Fibroblast of villous mesenchyme (primary cell): Measurements from ENCODE around the gene CCDC12. TPM values are rescaled to one million over a fixed set of nuclear protein-coding genes. Genes with fewer than 3 reads are reported as not detected.

Source experiments
- DNase-seq: peaks from one replicate; pipeline ENCODE4 v3.0.0-alpha.2; 2010; ENCODE audit warnings: low read depth
- H3K4me3 ChIP-seq: 2 replicates; pipeline ENCODE4 v1.5.1; 2011; ENCODE audit warnings: low read depth, mild to moderate bottlenecking, low read length
- total RNA-seq: library from RNA; depleted of rRNA; stranded (reverse); fragments of >200 nt; gene quantifications from 2 replicates; pipeline ENCODE4 v1.2.3, GENCODE V29; 2012
- TF ChIP-seq, protein P1 (sequence below): IDR thresholded peaks from 2 replicates; pipeline ENCODE4 v1.5.1; 2012; ENCODE audit warnings: low read depth, mild to moderate bottlenecking, low read length; ENCODE audit not compliant: insufficient read depth

CCDC12 gene
- total RNA-seq, 1 donor, result 18.6 TPM

- no peak for DNase-seq
- TF ChIP-seq, protein P1, sequence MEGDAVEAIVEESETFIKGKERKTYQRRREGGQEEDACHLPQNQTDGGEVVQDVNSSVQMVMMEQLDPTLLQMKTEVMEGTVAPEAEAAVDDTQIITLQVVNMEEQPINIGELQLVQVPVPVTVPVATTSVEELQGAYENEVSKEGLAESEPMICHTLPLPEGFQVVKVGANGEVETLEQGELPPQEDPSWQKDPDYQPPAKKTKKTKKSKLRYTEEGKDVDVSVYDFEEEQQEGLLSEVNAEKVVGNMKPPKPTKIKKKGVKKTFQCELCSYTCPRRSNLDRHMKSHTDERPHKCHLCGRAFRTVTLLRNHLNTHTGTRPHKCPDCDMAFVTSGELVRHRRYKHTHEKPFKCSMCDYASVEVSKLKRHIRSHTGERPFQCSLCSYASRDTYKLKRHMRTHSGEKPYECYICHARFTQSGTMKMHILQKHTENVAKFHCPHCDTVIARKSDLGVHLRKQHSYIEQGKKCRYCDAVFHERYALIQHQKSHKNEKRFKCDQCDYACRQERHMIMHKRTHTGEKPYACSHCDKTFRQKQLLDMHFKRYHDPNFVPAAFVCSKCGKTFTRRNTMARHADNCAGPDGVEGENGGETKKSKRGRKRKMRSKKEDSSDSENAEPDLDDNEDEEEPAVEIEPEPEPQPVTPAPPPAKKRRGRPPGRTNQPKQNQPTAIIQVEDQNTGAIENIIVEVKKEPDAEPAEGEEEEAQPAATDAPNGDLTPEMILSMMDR, result no peak
- no peak overlapping the region for H3K4me3 ChIP-seq
Measured at GRCh38 chr3:46893146-46893748, 83.3 kb downstream of the CCDC12 start.

- TF ChIP-seq, protein P1, result no peak
- peak; percentile 58 for DNase-seq
- H3K4me3 ChIP-seq, result peak overlapping the region; percentile 32
Measured at GRCh38 chr3:46892285-46893145, 84.0 kb downstream of the CCDC12 start.

DNA sequence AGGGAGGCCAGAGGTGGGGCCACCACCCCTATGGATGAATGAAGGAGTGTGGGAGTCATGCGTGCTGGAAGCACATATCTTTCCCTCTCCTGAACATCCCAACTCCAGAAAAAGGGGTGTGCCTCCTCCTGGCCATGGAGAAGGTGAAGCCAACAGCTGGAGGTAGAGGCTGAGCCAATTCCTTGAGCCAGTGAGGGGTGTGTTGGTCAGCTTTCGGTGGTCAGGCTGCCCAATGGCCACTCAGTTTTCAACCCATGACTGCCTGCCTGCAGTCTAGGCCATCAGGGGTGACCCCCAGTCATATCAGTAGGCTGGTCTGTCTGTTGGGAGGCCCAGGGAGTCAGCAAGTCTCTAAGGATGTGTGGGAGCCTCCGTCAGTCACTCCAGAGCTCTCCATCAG lies 85.4 kb downstream of the CCDC12 start:
- TF ChIP-seq, protein P1, result no peak
- no peak overlapping the region for H3K4me3 ChIP-seq

GRCh38 chr3:46890132-46890531 lies 86.4 kb downstream of the CCDC12 start:
- no peak for DNase-seq
- TF ChIP-seq, protein P1, result no peak
- no peak overlapping the region for H3K4me3 ChIP-seq

More for the DNA sequence above, 85.4 kb downstream of the CCDC12 start:
- DNase-seq, result no peak

DNA sequence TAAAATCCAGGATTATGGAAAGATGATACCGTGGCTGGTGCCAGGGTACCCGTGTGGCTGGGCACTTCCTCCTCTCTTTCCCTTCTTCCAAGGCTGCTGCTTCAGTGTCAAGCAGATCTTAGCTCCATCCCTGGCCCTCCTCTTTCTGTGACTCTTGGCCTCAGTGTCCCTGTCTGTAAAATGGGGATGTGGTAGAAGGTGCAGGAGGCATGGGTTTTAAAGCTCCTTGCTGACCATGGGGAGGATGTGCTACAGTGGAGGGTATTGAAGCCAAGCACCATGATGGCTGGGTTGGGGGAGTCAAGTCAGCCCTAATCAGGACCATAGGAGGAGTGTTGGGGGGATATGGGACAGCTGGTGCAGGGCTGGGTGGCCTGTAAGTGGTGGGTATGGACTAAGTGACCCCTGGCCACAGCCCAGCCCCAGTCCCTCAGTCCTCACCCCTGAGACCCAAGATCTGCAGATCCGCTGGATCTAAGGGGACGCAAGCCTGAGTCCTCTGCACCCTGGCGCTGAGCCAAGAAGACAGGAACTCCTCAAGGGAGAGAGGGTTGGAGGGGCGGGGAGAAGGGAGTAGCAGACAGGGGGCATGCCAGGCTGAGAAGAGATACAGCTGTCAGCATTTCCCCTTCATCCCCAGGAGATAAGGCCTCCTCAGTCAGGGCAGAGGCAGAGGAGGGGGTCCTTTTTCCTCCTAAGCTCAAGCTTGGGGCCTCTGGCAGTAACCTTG lies 87.0 kb downstream of the CCDC12 start:
- H3K4me3 ChIP-seq, result no peak overlapping the region
- no peak for DNase-seq
- TF ChIP-seq, protein P1, result no peak

DNA sequence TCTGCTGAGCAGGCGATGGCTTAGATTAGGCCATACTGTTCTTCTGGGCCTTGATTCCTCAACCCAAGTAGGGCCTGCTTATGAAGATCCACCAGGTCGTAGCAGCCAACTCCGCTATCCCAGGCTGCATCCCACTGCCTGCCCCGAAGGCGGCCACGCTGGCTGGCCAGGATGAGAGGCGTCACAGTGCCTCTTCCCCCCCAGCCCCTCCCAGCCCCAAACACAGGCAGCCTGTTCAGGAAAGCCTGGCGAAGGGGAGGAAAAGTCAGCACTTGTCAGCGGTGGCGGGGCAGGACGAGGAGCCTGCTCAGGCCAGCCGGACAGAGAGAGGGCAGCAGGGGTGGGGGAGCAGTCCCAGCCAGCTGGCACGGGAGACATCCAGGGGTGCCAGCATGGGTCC lies 87.8 kb downstream of the CCDC12 start:
- no peak overlapping the region for H3K4me3 ChIP-seq
- TF ChIP-seq, protein P1, result no peak

More for the DNA sequence above, 87.8 kb downstream of the CCDC12 start:
- DNase-seq, result no peak
